Urinary bladder (tissue), 4 donors: ENCODE data around the gene RNF220. TPM values are rescaled to one million over a fixed set of nuclear protein-coding genes. Genes with fewer than 3 reads are reported as not detected.

ENCODE experiments used
- DNase-seq: peaks from one replicate; pipeline ENCODE4 v3.0.0-alpha.2; 2015; ENCODE audit errors: extremely low spot score
- H3K27ac ChIP-seq: one replicate; pipeline ENCODE4 v1.5.1; 2013; ENCODE audit warnings: low read depth, mild to moderate bottlenecking, moderate library complexity
- H3K36me3 ChIP-seq: one replicate; pipeline ENCODE4 v1.6.1; 2013; ENCODE audit warnings: mild to moderate bottlenecking, moderate library complexity; ENCODE audit not compliant: insufficient read depth
- H3K4me1 ChIP-seq: one replicate; pipeline ENCODE4 v1.6.1; 2013; ENCODE audit warnings: mild to moderate bottlenecking, moderate library complexity; ENCODE audit not compliant: insufficient read depth
- H3K4me3 ChIP-seq: one replicate; pipeline ENCODE4 v1.5.1; 2013; ENCODE audit warnings: low read depth, low read length
- WGBS: extraction: QIAGEN DNeasy Blood & Tissue Kit; methylation state at CpG from one replicate; pipeline ENCODE4 v1.1.7; 2013; 5-methylcytosine and 5-hydroxymethylcytosine counted together
- polyA plus RNA-seq: library from polyadenylated mRNA; stranded (reverse); fragments of 200-250 nt; gene quantifications from one replicate; pipeline ENCODE4 v1.2.3, GENCODE V29; 2013
- total RNA-seq: library from RNA; depleted of rRNA; stranded (reverse); fragments of >200 nt; gene quantifications from one replicate; pipeline ENCODE4 v1.2.3, GENCODE V29; 2014
- donor health status: healthy with polysubstance abuse.
- donor health status: healthy.

RNF220 gene
- total and polyA plus RNA-seq, 2 donors, result 17.3 to 89.6 TPM

DNA sequence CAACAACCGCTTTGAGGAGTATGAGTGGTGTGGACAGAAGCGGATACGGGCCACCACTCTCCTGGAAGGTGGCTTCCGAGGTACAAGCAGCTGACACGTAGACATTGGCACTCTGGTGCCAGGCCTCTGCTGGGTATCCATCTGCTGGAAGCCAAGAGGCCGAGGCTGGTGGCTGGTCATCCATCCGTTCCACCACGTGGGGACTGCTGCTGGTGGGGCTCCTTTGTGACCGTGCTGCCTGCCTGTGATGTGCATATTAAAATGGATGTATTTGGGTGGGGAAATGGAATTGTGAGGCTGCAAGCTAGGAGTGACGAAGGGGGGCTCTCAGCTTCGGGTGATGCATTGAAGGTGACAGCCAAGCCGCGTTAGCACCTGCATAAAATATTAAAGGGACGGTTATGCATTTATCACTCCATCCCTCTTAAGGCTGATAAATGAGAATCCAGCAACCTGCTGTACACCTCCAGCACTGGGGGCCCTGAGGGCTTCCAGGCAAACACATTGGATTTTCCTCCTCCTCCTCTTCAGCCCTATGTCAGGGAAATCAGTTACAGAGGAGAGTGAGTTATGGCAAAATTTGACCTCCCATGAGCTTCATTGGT, 231.1 kb downstream of the RNF220 start:
- Histone ChIP-seq H3K4me1 (no peaks in the 10 kb centered on the region), H3K4me3 (no peak overlapping the region), H3K27ac (no peak overlapping the region), H3K36me3 (peaks cover 9% of the 10 kb centered on the region)
- no peak for DNase-seq
- 90% methylated on average over 14 of the region's 14 CpGs for WGBS

DNA sequence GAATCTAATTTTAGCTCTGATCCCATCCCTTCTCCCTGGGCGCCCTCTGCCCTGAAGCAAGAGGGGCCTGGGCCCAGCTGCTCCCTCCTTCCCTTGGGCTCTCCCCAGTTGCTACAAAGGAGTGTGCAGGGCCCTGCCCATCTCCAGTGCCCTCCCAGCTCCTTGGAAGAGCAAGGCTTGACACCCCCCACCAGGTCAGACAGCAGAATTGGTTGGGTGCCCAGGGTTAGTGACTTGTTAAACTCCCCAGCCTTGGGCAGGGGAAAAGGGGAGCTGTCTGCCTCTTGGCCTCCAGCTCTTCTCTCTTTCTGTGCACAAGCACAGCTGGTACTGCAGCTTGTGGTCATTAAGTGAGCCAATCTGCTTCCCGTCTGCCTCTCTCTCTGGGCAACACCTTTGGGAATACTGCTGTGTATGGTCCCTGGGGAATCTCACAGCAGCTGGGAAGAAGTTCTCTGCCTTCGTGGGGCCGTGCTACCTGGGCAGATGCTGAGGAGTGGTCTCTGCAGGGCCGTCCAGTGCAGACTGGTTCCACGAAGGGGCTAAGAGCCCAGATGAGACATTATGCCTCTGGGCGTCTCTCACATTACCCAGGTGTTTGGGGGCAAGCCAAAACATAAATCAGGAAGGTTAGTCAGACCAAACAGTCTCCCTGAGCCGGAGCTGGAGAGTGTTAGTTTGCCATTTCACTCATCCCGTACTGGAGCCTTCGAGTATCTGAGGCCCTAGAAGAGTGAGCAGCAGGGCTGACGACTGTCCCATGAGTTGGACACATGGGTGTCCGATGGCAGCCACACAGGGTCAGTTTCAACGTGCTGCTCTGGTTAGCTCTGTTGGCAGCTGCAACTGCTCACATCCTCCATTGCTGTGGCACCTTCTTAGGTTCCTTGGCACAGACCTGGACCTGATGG, 231.9 kb downstream of the RNF220 start:
- Histone ChIP-seq H3K4me1 (no peaks in the 10 kb centered on the region), H3K36me3 (peaks cover 14% of the 10 kb centered on the region), H3K4me3 (no peak overlapping the region), H3K27ac (no peak overlapping the region)
- WGBS, result 52% methylated on average over 13 of the region's 13 CpGs
- no peak for DNase-seq

GRCh38 chr1:44637702-44638411, 232.8 kb downstream of the RNF220 start:
- Histone ChIP-seq H3K4me1 (no peaks in the 10 kb centered on the region), H3K36me3 (peaks cover 14% of the 10 kb centered on the region), H3K4me3 (no peak overlapping the region), H3K27ac (no peak overlapping the region)
- DNase-seq, result no peak
- WGBS, result 59% methylated on average over 27 of the region's 27 CpGs

DNA sequence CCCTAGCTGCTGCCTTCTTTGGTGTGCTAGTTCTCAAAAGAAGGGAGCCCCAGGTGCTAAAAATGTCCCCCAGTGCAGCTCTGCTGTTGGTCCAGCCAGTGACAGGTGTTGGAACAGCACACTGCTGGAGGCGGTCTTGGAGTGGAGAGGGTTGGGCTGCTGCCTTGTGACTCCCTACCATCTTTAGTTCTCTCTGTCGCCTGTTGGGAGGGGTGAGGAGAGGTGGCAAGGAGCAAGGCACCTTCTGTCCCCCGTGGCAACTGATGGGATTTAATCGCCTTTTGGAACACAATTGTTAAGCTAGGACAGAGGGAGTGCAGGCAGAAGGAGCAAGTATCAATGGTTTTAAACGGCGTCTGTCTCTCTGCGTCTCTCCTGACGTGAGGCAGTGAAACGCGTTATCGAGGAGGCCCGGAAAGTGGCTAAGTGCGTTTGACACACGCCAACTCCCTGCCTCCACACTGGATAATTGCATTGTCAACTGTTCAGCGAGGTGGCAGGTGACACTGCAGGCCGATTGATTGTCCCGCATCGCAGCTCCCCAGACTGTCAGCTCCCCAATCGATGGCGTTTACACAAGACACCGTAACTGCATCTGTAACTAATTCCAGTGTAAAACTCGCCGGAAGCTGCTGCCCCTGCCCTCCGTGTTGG, 235.3 kb downstream of the RNF220 start:
- DNase-seq, result no peak
- 78% methylated on average over 24 of the region's 24 CpGs for WGBS
- peaks cover 14% of the 10 kb centered on the region for H3K36me3 ChIP-seq
- H3K27ac ChIP-seq, result no peak overlapping the region
- no peaks in the 10 kb centered on the region for H3K4me1 ChIP-seq
- H3K4me3 ChIP-seq, result no peak overlapping the region

- WGBS, result 76% methylated on average over 12 of the region's 12 CpGs
- Histone ChIP-seq H3K4me1 (no peaks in the 10 kb centered on the region), H3K4me3 (no peak overlapping the region), H3K36me3 (peaks cover 9% of the 10 kb centered on the region), H3K27ac (no peak overlapping the region)
- no peak for DNase-seq
Measured at GRCh38 chr1:44641126-44642102, 236.4 kb downstream of the RNF220 start.

- H3K4me1 ChIP-seq, result no peaks in the 10 kb centered on the region
- 97% methylated on average over 2 of the region's 2 CpGs for WGBS
- no peak overlapping the region for H3K4me3 ChIP-seq
- no peak for DNase-seq
- peaks cover 5% of the 10 kb centered on the region for H3K36me3 ChIP-seq
- H3K27ac ChIP-seq, result no peak overlapping the region
Measured at GRCh38 chr1:44642255-44642654, 237.2 kb downstream of the RNF220 start.

DNA sequence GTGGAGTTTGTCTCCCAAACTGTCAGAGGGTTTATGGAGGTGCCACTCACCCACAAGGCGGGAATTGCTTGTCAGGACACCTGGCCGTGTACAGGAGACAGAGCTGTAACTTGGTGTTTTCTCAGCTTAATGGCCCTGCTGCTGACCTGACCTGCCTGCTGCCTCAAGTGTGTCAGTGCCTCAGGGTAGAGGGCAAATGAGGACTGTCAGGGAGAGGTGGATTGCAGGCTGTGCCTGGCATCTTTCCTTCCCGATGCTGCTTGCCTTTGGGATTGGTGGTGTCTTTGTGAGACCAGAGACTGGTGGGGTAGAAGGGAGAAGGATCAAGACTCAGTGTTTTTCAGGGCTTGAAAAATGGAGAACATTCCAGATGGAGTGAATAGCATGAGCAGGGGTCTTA, 237.9 kb downstream of the RNF220 start:
- Histone ChIP-seq H3K36me3 (peaks cover 5% of the 10 kb centered on the region), H3K27ac (no peak overlapping the region), H3K4me3 (no peak overlapping the region), H3K4me1 (no peaks in the 10 kb centered on the region)
- no peak for DNase-seq
- 83% methylated on average over 3 of the region's 3 CpGs for whole genome bisulfite sequencing

GRCh38 chr1:44643721-44644334, 238.8 kb downstream of the RNF220 start:
- Histone ChIP-seq H3K36me3 (peaks cover 5% of the 10 kb centered on the region), H3K4me3 (no peak overlapping the region), H3K4me1 (no peaks in the 10 kb centered on the region), H3K27ac (no peak overlapping the region)
- DNase-seq, result no peak
- 80% methylated on average over 9 of the region's 9 CpGs for WGBS

GRCh38 chr1:44644806-44645205, 239.8 kb downstream of the RNF220 start:
- H3K4me3 ChIP-seq, result no peak overlapping the region
- 93% methylated on average over 7 of the region's 7 CpGs for WGBS
- H3K36me3 ChIP-seq, result peaks cover 5% of the 10 kb centered on the region
- H3K27ac ChIP-seq, result no peak overlapping the region
- H3K4me1 ChIP-seq, result no peaks in the 10 kb centered on the region
- no peak for DNase-seq

GRCh38 chr1:44645476-44646244, 240.6 kb downstream of the RNF220 start:
- Histone ChIP-seq H3K27ac (no peak overlapping the region), H3K4me3 (no peak overlapping the region), H3K36me3 (peaks cover 10% of the 10 kb centered on the region), H3K4me1 (no peaks in the 10 kb centered on the region)
- no peak for DNase-seq
- 89% methylated on average over 18 of the region's 18 CpGs for whole genome bisulfite sequencing

- no peaks in the 10 kb centered on the region for H3K4me1 ChIP-seq
- H3K4me3 ChIP-seq, result no peak overlapping the region
- peaks cover 6% of the 10 kb centered on the region for H3K36me3 ChIP-seq
- DNase-seq, result no peak
- no peak overlapping the region for H3K27ac ChIP-seq
- WGBS, result 85% methylated on average over 28 of the region's 28 CpGs
Measured at GRCh38 chr1:44646261-44647110, 241.4 kb downstream of the RNF220 start.
